RKO (cell line): ENCODE data around the gene CNOT10.

Experiments
- DNase-seq: peaks from one replicate; pipeline ENCODE4 v3.0.0-alpha.2; 2016; ENCODE audit warnings: low spot score

Gene CNOT10

DNA sequence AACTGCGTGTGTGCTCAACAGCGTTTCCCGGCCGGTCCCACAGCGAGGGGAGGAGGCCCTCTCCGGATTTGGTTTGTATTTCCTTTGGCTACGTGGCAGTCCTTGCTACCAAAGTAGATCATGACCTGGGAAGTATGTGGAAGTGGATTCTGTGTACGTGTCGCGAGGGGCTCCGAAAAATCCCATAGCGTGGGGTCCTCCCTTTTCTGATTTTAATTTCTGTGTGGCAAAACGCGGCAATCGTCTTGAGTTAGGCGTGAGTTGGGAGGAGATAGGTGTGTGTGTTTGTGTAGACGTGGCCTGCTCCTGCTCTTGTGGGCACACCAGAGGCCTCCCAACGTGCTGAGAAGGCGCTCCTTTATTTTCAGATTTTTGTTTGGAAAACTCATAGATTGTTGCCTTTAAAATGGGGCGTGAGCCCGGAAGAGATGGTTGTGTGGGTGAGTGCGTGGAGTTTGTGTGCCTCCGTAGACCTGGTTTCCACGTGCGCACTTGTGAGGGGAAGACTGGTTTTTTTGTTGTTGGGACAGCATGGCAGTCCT lies 134.1 kb downstream of the CNOT10 start:
- DNase-seq: no peak

DNA sequence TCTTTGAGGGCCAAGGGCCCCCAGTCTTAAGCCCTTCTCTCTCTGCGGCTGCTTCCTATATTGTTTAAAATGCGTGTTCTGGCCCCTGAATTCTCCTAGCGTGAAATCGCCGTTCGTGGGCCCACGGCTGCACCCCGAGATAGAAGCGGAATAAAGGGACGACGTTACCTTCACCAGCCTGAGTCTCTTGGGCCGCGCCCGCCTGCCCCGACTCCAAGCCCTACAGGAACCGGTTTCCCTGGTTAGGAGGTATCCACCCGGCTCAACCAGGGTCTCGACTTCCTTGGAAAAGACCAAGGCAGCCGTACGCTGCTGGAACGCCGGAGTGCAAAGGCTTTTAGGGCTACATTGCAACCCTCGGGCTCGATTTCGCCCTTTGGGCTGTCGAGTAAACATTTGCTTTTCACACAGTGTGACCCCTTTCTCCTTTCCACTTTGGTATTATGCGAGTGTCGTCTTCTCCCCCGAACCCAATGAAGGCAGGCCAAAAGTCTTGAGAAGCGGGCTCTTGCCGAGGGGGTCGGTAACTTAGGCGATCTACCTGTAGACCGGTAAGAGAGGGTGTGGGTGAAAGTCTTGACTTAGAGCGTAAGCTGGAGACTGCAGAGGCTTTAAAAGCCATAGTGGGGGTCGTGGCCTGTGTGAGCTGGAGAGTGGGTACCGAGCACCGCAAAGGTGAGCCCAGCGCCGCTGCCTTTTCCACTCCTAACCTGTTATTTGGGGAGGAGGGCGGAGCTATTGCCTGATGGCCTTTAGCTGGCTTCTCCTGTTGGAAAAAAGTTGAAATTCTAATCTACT lies 134.8 kb downstream of the CNOT10 start:
- DNase-seq: no peak

DNA sequence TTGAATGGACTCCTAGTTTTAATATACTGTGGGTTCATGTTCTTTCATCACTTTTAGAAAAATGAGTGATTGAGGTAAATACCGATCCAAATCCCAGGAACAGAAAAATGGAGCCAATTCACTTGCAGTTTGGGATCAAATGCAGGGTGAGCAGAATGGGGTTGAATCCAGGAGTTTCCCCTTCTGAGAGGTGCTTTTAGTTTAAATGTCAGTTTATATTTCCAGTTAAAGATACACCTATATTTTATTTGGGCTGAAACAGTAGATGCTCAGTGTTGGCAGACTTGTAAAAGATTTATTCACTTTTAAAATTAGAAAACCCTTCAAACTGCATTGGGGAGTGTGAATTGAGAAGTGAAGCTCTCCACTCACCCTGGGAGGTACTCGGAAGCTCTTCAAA lies 135.4 kb downstream of the CNOT10 start:
- no peak for DNase-seq

DNA sequence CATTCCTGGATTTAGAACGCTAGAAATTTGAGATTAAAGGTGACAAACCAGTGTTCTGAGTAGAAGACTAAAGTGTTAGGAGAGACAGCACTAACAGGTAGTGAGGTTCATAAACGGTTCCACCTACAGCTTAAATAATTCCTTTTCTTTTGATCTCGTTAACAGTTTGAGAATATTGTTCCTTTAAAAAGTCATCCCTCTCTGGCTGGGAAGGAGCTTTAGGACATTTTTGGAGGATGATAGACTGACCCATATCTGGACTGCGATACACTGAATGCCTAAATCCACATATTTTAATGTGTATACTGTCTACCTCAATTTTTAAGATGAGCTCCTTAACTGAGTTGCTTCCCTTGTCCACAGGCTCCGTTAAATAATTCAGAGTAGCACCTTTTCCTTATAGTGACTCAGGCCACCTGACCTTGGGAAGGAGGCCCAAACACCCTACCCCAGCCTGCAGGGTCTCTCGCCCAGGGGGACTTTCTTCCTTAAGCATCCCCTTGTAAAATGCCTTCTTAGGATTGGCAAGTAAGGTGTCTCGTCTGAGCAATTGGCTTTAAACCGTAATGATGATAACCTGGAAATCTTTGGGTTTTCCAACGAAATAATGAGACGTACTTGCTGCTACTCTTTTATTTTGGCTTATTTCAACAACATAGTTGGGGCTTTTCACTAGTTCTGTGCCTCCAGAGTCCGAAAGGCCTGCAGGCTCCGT lies 136.1 kb downstream of the CNOT10 start:
- DNase-seq: no peak

DNA sequence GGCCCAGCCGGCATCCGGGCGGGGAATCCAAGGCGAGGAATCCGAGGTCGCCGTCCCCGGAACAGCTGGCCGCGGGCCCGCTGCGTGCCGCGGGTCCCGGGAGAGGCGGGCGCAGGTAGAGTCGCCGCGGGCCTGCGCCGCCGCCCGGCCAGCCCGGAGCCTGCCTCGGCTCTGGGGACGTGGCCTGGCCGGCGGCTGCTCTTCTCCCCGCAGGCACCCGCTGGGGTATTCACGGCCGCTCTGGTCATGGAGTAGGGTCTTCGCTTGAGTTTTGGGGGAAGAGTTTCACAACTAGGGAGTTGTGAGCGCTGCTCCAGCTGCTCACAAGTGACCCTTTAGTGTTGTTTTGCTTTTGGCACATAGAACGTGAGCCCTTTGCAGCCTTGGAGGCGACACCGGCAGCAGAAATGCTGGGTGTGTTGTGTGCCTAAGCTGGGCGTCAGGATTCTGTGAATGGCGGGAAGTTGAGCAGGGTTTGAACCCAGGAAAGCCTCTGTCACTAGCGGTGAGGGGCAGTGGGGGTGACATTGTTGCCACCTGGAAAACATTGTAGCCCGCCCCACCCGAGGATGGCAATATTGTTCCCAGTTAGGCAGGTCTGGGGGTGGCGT lies 136.8 kb downstream of the CNOT10 start:
- DNase-seq: no peak

DNA sequence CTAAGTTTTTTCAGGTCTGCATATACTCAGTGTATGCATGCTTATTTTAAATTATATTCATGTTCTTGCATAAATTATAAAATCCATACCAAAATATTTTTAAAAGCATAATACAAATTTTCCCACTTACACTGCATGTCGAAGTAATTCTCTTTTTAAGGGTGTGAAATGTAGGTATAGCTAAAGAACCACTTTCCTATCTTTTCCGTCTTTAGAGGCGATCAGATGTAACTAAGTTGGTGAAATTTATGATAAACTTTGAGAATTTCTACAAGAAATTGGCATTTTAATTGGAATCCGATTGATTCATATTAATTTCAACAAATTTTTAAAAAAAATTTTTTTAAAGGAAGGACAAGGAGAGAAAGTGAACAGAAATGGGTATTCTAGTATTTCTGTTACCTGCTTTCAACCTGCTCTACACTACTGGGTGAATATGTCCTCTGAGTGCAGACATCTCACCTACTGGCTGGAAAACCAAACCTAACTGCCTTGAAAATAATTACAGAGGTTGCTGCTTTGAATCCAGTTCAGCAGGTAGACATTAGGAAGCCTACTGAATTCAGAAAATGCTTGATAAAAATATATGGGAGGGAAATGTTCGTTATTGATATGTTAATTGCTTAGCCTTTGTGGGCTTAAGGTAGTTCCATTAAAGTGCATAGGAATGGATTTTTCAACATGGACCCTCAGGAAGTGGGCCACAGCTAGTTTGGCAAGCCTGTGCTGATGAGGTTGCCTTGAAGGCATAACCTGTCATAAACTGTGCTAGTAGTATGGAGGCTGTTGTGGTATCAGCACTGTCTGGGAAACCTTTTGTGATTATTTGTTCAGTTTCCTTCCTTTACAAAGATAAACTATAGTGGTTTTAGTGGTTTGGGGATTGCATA lies 137.9 kb downstream of the CNOT10 start:
- DNase-seq: no peak
